HG03565 (cell line): Measurements from ENCODE around the gene AGBL1.

Source experiments
- ATAC-seq: cut with Tn5 transposase; IDR thresholded peaks from one replicate; pipeline ENCODE4 v1.9.1; 2021; ENCODE audit warnings: mild to moderate bottlenecking, moderate library complexity; ENCODE audit not compliant: unreplicated experiment

The AGBL1 gene

GRCh38 chr15:86629409-86630356 lies 550.0 kb downstream of the AGBL1 start:
- ATAC-seq = no peak

DNA sequence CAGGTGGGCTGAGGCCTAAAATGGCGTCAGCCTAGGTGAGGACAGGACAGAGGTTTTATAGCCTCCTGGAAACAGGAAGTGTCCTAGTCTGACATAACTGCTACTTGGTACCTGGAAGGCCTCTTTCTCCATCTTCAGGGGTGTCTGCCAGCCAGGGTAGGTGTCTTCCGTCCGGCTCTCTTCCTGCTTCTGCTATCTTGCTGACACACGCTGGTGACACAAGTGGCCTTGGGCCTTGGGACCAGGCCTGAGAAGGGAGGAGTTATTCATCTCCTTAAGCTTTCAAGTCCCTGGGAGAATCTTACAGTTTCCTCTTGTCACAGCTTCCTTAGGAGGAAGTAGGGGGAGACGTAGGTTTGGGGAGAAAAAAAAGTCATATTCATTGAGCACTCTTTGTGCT lies 551.3 kb downstream of the AGBL1 start:
- no peak for ATAC-seq

GRCh38 chr15:86634146-86634545 lies 554.5 kb downstream of the AGBL1 start:
- ATAC-seq = no peak

- no peak for ATAC-seq
Measured at GRCh38 chr15:86634992-86635638, 555.4 kb downstream of the AGBL1 start.

- no peak for ATAC-seq
Measured at GRCh38 chr15:86644339-86644738, 564.7 kb downstream of the AGBL1 start.

DNA sequence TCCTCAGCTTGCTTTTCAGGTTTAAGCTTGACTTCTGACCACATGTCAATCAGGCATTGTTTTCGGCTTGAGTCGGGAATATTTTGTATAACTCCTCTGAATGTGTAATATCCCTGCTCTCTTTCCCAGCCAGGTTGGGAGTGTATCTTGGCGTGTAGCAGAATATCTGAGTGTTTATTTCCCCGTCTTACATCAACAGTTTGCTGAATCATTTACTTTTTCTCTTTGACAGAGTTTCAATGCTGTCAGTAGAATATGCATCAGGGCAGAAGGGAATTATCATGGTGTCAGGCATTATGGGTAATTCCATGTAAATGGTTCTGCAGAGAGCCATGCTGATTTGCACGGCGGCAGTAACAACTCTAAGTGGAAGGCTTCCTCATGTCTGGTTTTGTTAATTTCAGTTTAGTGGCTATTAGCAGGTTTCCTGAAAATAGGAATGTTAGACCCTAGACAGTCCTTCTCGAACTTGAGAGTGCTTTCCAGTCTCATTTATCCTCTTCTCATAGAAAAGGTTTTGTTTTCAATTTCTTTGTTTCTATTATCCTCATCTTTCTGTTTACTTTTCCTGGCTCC lies 566.3 kb downstream of the AGBL1 start:
- no peak for ATAC-seq

DNA sequence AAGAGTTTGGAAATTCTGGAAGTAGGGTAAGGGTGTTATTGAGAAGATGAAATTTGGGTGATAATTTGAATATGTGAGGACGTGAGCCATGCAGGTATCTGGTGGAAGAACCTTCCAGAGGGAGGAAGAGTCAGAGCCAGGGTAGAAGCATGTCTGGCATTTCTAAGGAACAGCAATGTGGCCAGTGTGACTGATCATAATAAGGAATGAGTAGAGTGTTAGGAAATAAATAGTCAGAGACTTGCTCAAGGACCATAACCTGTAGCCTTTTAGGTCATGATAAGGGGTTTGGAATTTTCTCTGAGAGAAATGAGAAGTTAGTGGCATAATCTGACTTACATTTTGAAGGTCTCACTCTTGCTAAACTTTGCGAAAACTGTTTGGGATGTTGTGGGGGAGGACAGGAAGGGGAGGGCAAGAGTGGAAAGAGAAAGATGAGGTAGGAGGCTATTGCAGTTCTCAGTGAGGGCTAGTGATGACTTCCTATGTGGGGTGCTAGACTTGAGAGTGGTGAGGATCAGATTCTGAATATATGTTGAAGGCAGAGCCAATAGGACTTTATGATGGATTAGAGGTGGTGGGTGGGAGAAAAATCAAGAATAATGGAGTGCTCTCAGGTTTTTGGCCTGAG lies 568.3 kb downstream of the AGBL1 start:
- ATAC-seq = no peak

GRCh38 chr15:86649277-86649676 lies 569.6 kb downstream of the AGBL1 start:
- no peak for ATAC-seq

DNA sequence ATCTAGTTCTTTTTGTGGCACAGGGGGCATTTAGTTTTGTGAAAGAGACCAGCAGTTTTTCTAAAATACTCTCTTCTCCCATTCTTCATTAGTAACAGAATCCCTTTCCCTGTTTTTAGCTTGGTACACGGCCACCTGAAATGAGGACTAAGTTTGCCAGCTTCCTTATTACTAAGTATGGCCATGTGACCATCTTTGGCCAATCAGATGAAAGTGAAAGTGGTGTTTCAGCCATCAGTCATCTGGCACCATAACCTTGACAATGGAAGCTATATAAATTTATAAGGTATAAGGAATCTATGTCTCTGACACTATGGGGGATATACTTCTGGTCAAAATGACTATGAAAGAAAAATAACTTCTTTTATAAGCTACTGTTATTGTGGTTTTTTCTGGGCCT lies 570.4 kb downstream of the AGBL1 start:
- no peak for ATAC-seq

DNA sequence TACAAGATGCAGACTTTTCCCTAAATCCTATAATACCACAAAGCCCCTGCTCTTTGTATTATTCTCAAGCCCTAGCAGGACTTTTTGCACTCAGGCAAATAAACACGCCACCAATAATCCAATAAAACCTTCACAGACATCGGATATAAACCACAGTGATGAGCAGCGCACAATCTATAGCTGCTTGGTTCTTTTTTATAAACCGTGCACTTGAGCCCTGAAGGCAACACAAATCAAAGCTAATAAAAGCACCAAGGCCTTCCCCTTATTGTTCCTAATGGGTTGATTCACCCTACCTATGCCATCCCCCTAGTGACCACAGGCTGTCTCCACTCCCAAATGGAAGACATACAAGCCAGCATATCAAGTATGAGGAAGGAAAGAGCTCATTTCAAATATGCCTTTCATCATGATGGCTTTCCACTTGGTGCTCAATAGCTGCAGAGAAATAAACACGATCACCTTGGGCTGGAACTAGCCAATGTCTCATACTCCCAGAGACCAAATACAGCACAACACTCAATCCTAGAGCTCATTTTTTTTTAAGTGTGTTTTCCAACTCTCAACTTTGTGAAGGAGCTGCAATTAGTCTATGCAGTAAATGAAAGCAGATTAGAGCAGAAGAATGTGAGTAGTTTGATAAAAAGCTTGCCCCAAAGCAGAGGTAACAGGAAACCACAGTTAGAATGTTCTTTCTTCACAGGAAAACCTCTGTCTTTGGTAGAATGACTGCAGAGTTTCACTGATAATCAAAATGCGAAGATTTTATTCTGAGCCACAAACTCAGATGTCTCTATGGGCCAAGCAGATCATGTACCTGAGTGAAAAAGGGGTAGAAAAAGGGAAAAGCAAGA lies 573.9 kb downstream of the AGBL1 start:
- no peak for ATAC-seq

GRCh38 chr15:86654501-86654900 lies 574.8 kb downstream of the AGBL1 start:
- no peak for ATAC-seq

GRCh38 chr15:86657305-86657704 lies 577.6 kb downstream of the AGBL1 start:
- ATAC-seq = no peak

DNA sequence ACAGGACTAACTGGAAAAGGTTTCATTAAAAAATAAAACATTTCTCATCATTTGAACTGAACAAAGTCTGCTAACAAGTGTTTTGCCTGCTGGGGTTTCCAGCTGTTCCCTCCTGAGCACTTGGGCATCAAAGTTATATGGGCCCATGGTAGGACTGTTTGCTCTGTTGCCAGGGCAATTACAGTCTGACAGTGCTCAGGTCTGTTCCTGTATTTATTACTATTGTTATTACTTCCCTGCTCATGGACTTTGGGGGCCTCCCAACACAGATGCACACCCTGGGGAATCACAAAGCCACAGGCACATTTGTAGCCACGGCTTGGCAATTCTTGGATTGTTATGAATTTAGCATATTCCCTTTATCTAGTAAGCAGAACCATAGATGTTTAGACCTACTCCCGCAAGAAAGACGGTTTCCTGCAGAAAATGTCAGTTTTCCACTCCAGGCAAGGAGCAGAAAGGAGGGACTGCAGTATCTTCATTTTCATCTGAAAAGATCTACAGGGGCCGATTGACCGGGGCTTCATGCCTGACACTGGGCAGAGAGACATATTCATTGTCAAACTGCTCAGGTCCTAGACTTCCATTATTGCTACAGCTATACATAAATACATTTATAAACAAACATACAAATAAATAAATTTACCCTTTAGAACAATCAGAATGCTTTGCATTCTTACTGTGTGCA lies 580.2 kb downstream of the AGBL1 start:
- no peak for ATAC-seq

- ATAC-seq = no peak
Measured at GRCh38 chr15:86661580-86661979, 581.9 kb downstream of the AGBL1 start.

DNA sequence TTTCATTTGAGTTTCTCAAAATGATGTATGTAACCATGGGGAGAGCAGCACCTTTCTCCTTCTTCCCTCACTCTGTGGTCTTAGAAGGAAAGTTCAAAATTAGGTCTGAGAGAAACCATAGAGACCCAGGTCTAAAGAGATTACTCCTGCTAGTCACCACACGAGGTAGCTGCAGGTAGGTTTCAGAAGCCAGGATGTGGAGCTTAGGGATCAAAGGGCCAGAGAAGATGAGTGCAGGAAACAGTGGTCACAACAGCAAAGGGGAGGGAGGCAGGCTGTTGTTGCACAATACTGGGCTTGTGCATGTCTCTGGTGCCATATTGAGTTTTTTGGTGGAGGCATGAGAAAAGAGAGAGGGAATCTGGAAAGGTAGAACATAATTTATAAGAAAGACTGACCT lies 583.6 kb downstream of the AGBL1 start:
- ATAC-seq = no peak

DNA sequence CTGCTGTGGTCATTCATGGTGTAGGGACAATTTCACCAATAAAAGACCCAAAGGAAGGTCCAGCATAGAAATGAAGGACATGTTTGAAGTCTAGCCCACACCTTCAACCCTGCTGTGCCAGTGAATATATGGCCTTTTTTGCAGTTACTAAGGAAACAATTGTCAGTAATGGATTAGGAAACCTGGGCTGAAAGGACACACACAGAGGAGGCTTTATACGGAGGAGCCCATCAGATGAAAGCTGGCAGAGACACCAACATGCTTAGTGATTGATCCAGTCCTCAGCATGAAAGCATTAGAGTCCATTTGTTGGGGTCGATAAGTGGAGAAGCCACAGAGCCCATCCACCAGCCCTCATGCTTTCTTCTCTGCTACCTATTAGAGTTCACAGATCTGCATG lies 584.3 kb downstream of the AGBL1 start:
- ATAC-seq = no peak

- ATAC-seq = no peak
Measured at GRCh38 chr15:86664581-86664980, 584.9 kb downstream of the AGBL1 start.

- ATAC-seq = no peak
Measured at GRCh38 chr15:86676002-86676401, 596.3 kb downstream of the AGBL1 start.

DNA sequence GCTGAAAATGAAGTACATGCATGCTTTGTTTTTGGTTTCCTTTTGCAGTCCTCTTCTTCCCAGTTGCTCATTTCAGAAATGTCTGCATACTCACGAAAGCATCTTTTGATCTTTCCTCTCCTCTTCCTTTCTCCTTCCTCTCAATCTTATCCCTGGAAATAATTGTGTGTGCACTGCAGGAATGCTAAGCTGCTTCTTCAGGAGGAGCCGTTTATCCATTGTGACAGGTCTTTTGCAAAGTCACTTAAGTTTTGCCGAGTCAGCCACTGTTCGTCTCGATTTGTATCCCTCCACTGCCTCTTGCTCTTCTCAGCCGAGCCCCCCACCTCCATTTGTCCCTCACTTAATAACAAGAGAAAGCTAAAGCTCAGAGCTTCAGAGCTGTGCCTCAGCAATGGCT lies 597.6 kb downstream of the AGBL1 start:
- ATAC-seq = no peak

DNA sequence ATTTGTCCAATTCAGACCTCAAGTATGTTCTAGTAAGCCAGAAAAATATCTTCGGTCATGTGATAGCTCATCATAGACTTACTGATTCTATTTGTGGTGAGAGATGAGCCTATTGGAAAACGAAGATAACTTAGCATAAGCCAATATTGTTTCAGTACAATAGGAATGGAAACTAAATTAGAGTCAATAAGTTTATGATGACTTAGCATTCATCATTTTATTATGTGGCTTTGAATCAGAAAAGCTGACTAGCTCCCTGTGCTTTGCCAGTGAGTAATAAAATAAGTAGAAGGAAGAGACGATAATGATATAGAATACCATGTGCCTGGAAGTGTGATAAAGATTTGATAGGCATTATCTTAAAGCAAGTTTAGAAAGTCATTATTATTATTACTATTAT lies 605.6 kb downstream of the AGBL1 start:
- ATAC-seq = no peak
